Measurements from ENCODE around the gene PLXNC1.

Gene PLXNC1

GRCh38 chr12:94219622-94220302 is 71.4 kb downstream of the PLXNC1 start:
- no peak for DNase-seq (ENCODE audit: extremely low spot score)
- CTCF ChIA-PET = no interaction called here
- TF ChIP-seq TARDBP (IDR thresholded peaks at IDR 0.05) (no peak), SUZ12 (IDR thresholded peaks at IDR 0.05) (no peak), CTBP1 (IDR thresholded peaks at IDR 0.05; ENCODE audit: borderline replicate concordance) (no peak), HDGF (IDR thresholded peaks at IDR 0.05; ENCODE audit: borderline replicate concordance) (no peak), LEF1 (IDR thresholded peaks at IDR 0.05; ENCODE audit: borderline replicate concordance) (no peak), ARNT (IDR thresholded peaks at IDR 0.05) (no peak), L3MBTL2 (conservative IDR thresholded peaks at IDR 0.05) (no peak)
- POLR2A ChIA-PET = no interaction called here

- no peak for DNase-seq (ENCODE audit: extremely low spot score)
- ChIA-PET POLR2A (no interaction called here), CTCF (no interaction called here)
- no peak for TF ChIP-seq SUZ12 (IDR thresholded peaks at IDR 0.05)
- TF ChIP-seq SP1 (IDR thresholded peaks at IDR 0.05) = no peak
- TF ChIP-seq NFRKB (IDR thresholded peaks at IDR 0.05) = no peak
- TF ChIP-seq CTBP1 (IDR thresholded peaks at IDR 0.05; ENCODE audit: borderline replicate concordance) = no peak
- TF ChIP-seq TARDBP (IDR thresholded peaks at IDR 0.05) = no peak
- TF ChIP-seq FOXM1 (IDR thresholded peaks at IDR 0.05; ENCODE audit: borderline replicate concordance) = no peak
- TF ChIP-seq FOXK2 (IDR thresholded peaks at IDR 0.05) = no peak
- no peak for TF ChIP-seq HDGF (IDR thresholded peaks at IDR 0.05; ENCODE audit: borderline replicate concordance)
- no peak for TF ChIP-seq ARNT (IDR thresholded peaks at IDR 0.05)
- no peak for TF ChIP-seq PKNOX1 (IDR thresholded peaks at IDR 0.05)
- TF ChIP-seq BHLHE40 (IDR thresholded peaks at IDR 0.05; ENCODE audit: borderline replicate concordance) = no peak
- TF ChIP-seq FOXA1 (IDR thresholded peaks at IDR 0.05) = no peak
- TF ChIP-seq ZNF384 (IDR thresholded peaks at IDR 0.05) = no peak
- no peak for TF ChIP-seq L3MBTL2 (conservative IDR thresholded peaks at IDR 0.05)
- TF ChIP-seq ELF4 (IDR thresholded peaks at IDR 0.05) = no peak
- TF ChIP-seq LEF1 (IDR thresholded peaks at IDR 0.05; ENCODE audit: borderline replicate concordance) = no peak
Observed at GRCh38 chr12:94220804-94221203, 72.4 kb downstream of the PLXNC1 start.

- POLR2A ChIA-PET = no interaction called here
- DNase-seq (ENCODE audit: extremely low spot score) = no peak
- TF ChIP-seq SUZ12 (IDR thresholded peaks at IDR 0.05) (no peak), ZNF384 (IDR thresholded peaks at IDR 0.05) (no peak), FOXK2 (IDR thresholded peaks at IDR 0.05) (no peak), CTBP1 (IDR thresholded peaks at IDR 0.05; ENCODE audit: borderline replicate concordance) (no peak), LEF1 (IDR thresholded peaks at IDR 0.05; ENCODE audit: borderline replicate concordance) (no peak), L3MBTL2 (conservative IDR thresholded peaks at IDR 0.05) (no peak), ARNT (IDR thresholded peaks at IDR 0.05) (no peak), ELF4 (IDR thresholded peaks at IDR 0.05) (no peak), FOXA1 (IDR thresholded peaks at IDR 0.05) (no peak)
- CTCF ChIA-PET = no interaction called here
Observed at GRCh38 chr12:94222351-94223084, 74.1 kb downstream of the PLXNC1 start.

- POLR2A ChIA-PET = no interaction called here
- CTCF ChIA-PET = no interaction called here
- DNase-seq (ENCODE audit: extremely low spot score) = no peak
- TF ChIP-seq LEF1 (IDR thresholded peaks at IDR 0.05; ENCODE audit: borderline replicate concordance) = no peak
- no peak for TF ChIP-seq ELF4 (IDR thresholded peaks at IDR 0.05)
- TF ChIP-seq TARDBP (IDR thresholded peaks at IDR 0.05) = no peak
- no peak for TF ChIP-seq FOXA1 (IDR thresholded peaks at IDR 0.05)
- TF ChIP-seq PKNOX1 (IDR thresholded peaks at IDR 0.05) = no peak
- TF ChIP-seq SP1 (IDR thresholded peaks at IDR 0.05) = no peak
- TF ChIP-seq SUZ12 (IDR thresholded peaks at IDR 0.05) = no peak
- TF ChIP-seq FOXK2 (IDR thresholded peaks at IDR 0.05) = no peak
- TF ChIP-seq ZNF384 (IDR thresholded peaks at IDR 0.05) = no peak
- no peak for TF ChIP-seq FOXM1 (IDR thresholded peaks at IDR 0.05; ENCODE audit: borderline replicate concordance)
- TF ChIP-seq HDGF (IDR thresholded peaks at IDR 0.05; ENCODE audit: borderline replicate concordance) = no peak
- no peak for TF ChIP-seq BHLHE40 (IDR thresholded peaks at IDR 0.05; ENCODE audit: borderline replicate concordance)
- TF ChIP-seq ARNT (IDR thresholded peaks at IDR 0.05) = no peak
Observed at GRCh38 chr12:94223842-94224241, 75.5 kb downstream of the PLXNC1 start.

- ChIA-PET CTCF (no interaction called here), POLR2A (no interaction called here)
- DNase-seq (ENCODE audit: extremely low spot score) = no peak
- TF ChIP-seq ELF4 (IDR thresholded peaks at IDR 0.05) (no peak), PKNOX1 (IDR thresholded peaks at IDR 0.05) (no peak), CTBP1 (IDR thresholded peaks at IDR 0.05; ENCODE audit: borderline replicate concordance) (no peak), LEF1 (IDR thresholded peaks at IDR 0.05; ENCODE audit: borderline replicate concordance) (no peak), FOXM1 (IDR thresholded peaks at IDR 0.05; ENCODE audit: borderline replicate concordance) (no peak), ZNF384 (IDR thresholded peaks at IDR 0.05) (no peak), TARDBP (IDR thresholded peaks at IDR 0.05) (no peak), SUZ12 (IDR thresholded peaks at IDR 0.05) (no peak)
Observed at GRCh38 chr12:94225506-94225905, 77.1 kb downstream of the PLXNC1 start.

- CTCF ChIA-PET = no interaction called here
- no peak for TF ChIP-seq FOXM1 (IDR thresholded peaks at IDR 0.05; ENCODE audit: borderline replicate concordance)
- no peak for TF ChIP-seq NFRKB (IDR thresholded peaks at IDR 0.05)
- TF ChIP-seq SP1 (IDR thresholded peaks at IDR 0.05) = no peak
- TF ChIP-seq FOXA1 (IDR thresholded peaks at IDR 0.05) = no peak
- TF ChIP-seq FOXK2 (IDR thresholded peaks at IDR 0.05) = no peak
- no peak for TF ChIP-seq CTBP1 (IDR thresholded peaks at IDR 0.05; ENCODE audit: borderline replicate concordance)
- no peak for TF ChIP-seq L3MBTL2 (conservative IDR thresholded peaks at IDR 0.05)
- TF ChIP-seq ZNF384 (IDR thresholded peaks at IDR 0.05) = no peak
- no peak for TF ChIP-seq LEF1 (IDR thresholded peaks at IDR 0.05; ENCODE audit: borderline replicate concordance)
- TF ChIP-seq ELF4 (IDR thresholded peaks at IDR 0.05) = no peak
- TF ChIP-seq ARNT (IDR thresholded peaks at IDR 0.05) = no peak
- TF ChIP-seq HDGF (IDR thresholded peaks at IDR 0.05; ENCODE audit: borderline replicate concordance) = no peak
- TF ChIP-seq BHLHE40 (IDR thresholded peaks at IDR 0.05; ENCODE audit: borderline replicate concordance) = no peak
- no peak for TF ChIP-seq SUZ12 (IDR thresholded peaks at IDR 0.05)
- POLR2A ChIA-PET = no interaction called here
- no peak for DNase-seq (ENCODE audit: extremely low spot score)
Observed at GRCh38 chr12:94225947-94226630, 77.7 kb downstream of the PLXNC1 start.
